ENCODE measurements around the gene SH3BP4. TPM values are rescaled to one million over a fixed set of nuclear protein-coding genes. Genes with fewer than 3 reads are reported as not detected.

The SH3BP4 gene
- total RNA-seq, 1 experiment from 2014 or later, result 93.8 TPM

DNA sequence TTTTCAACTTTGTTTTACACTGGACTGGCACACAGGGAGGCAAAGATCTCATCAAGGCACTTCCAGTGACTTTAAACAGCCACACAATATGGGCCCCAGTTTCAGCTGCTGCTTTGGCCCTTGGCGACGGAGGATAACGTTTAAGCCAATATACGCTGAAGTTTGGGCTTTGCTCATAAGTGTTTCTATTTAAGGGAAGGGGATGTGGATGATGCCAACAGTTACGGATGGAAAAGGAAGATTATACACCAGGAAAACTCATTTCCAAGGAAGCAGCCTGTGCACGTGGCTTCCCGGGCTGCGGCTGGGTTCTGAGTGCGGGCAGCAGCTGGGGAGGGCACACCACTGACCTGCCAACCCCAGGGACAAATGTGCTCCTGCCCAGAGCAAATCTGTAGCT lies 151.1 kb downstream of the SH3BP4 start:
- no peak overlapping the region for H4K91ac ChIP-seq (ENCODE audit: insufficient read length, low read depth, low read length)
- no peak overlapping the region for H3K23ac ChIP-seq (ENCODE audit: insufficient read length, low read depth, low read length)
- Mint-ChIP-seq H3K9me3 (no peaks in the 10 kb centered on the region; a peak in 1 of 5 replicates), H3K36me3 (ENCODE audit: insufficient read depth in 1 of 3, low read depth in 3 of 3) (no peaks in the 10 kb centered on the region), H3K4me1 (peaks cover 14 to 19% of the 10 kb centered on the region in 2 experiments), H3K27ac (no peak overlapping the region), H3K4me3 (no peak overlapping the region), H3K27me3 (ENCODE audit: low read depth) (no peaks in the 10 kb centered on the region; the same call in 1 of the 2 replicates)
- H2BK120ac ChIP-seq (ENCODE audit: low read depth, low read length, poor library complexity, severe bottlenecking), result no peak overlapping the region
- no peak overlapping the region for H3K14ac ChIP-seq (ENCODE audit: insufficient read depth, low read length)
- no peak overlapping the region for H2AFZ ChIP-seq (ENCODE audit: low read length)
- H2AK5ac ChIP-seq (ENCODE audit: insufficient read length, low read length), result no peak overlapping the region
- WGBS (ENCODE audit: extremely low coverage, insufficient read length, low lambda C conversion rate), result no CpG with 5 or more reads among the region's 9 CpGs
- H2BK15ac ChIP-seq (ENCODE audit: low read depth, low read length), result no peak overlapping the region
- no peaks in the 10 kb centered on the region for H4K20me1 ChIP-seq (ENCODE audit: control insufficient read depth, insufficient read depth, insufficient read length)
- H3K23me2 ChIP-seq (ENCODE audit: insufficient read length, low read depth, low read length, poor library complexity, severe bottlenecking), result no peaks in the 10 kb centered on the region
- H3K9ac ChIP-seq (ENCODE audit: extremely low read depth, insufficient read length, low read length), result no peak overlapping the region
- H3K79me2 ChIP-seq (ENCODE audit: insufficient read depth, low read length), result no peaks in the 10 kb centered on the region
- H3K9me3 ChIP-seq (ENCODE audit: control insufficient read depth, low read depth, low read length), result no peaks in the 10 kb centered on the region
- H3K4me1 ChIP-seq (ENCODE audit: insufficient read depth, low read length), result no peaks in the 10 kb centered on the region
- H3T11ph ChIP-seq (ENCODE audit: low read length), result no peak overlapping the region
- H4K5ac ChIP-seq (ENCODE audit: insufficient read length, low read depth, low read length), result no peak overlapping the region
- no peak overlapping the region for H2BK5ac ChIP-seq (ENCODE audit: insufficient read length, low read length)
- H4K8ac ChIP-seq (replicated peaks; ENCODE audit: insufficient read length, low read depth, low read length), result no peak overlapping the region
- no peak overlapping the region for H3K4ac ChIP-seq (ENCODE audit: low read depth, low read length)
- H3K56ac ChIP-seq (ENCODE audit: insufficient read length, low read depth, low read length), result no peak overlapping the region
- no peak overlapping the region for H2BK12ac ChIP-seq (ENCODE audit: insufficient read length, low read depth, low read length)
- no peak overlapping the region for H3K18ac ChIP-seq (ENCODE audit: insufficient read length, low read depth, low read length)
- no peak for DNase-seq
- H2BK20ac ChIP-seq (ENCODE audit: low read depth, low read length, poor library complexity, severe bottlenecking), result no peak overlapping the region
- H3K27ac ChIP-seq (ENCODE audit: insufficient read length, low read depth, low read length), result no peak overlapping the region
- TF ChIP-seq, protein P1, sequence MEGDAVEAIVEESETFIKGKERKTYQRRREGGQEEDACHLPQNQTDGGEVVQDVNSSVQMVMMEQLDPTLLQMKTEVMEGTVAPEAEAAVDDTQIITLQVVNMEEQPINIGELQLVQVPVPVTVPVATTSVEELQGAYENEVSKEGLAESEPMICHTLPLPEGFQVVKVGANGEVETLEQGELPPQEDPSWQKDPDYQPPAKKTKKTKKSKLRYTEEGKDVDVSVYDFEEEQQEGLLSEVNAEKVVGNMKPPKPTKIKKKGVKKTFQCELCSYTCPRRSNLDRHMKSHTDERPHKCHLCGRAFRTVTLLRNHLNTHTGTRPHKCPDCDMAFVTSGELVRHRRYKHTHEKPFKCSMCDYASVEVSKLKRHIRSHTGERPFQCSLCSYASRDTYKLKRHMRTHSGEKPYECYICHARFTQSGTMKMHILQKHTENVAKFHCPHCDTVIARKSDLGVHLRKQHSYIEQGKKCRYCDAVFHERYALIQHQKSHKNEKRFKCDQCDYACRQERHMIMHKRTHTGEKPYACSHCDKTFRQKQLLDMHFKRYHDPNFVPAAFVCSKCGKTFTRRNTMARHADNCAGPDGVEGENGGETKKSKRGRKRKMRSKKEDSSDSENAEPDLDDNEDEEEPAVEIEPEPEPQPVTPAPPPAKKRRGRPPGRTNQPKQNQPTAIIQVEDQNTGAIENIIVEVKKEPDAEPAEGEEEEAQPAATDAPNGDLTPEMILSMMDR (conservative IDR thresholded peaks at IDR 0.05), result no peak
- H3K79me1 ChIP-seq (ENCODE audit: insufficient read depth, low read depth, low read length, poor library complexity, severe bottlenecking), result no peaks in the 10 kb centered on the region
- no peaks in the 10 kb centered on the region for H3K27me3 ChIP-seq (ENCODE audit: insufficient read depth, low read length)
- H3K4me2 ChIP-seq (ENCODE audit: insufficient read depth, insufficient read length, low read length), result no peak overlapping the region
